Measurements from ENCODE around the gene WDR11.
"Not testable (repeated sequence)": the region's sequence is repeated elsewhere in the genome, so short reads cannot be mapped to it uniquely, and the experiment has no call there.

The WDR11 gene

DNA sequence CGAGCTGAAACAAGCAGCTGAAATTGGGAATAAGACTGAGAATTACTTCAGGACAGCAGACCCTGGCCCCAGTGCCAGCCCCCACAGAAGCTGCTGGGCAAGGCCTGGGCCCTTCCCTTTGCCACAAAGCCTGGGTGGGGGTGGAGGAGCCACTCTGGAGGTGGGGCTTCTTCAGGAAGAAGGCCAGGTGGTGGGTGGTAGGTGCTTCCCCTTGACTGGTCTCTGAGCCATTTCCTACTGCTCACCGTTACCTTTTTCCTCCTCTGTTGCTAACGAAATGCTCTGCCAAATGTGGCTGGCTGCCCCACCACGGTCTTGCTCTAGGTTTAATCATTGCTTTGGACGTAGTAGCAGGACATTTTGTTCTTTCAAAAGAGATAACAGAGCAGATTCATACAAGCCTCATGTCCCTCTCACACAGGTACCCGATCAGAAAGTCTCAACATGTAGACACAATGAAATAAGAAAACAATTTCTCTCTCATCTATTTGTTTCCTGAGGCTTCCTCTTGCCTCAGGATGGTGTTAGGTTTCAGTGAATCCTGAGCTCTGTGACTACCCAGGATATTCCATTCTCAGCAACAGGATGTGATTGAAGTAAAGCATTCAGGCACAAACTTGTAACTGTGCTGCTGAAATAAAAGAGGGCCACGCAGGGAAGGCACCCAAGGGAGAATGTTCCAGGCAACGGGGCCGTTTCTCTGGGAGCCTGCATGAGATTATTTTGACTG, 66.5 kb downstream of the WDR11 start:
- H3K4me3 ChIP-seq (ENCODE audit: low read length) = no peak overlapping the region
- no peak for TF ChIP-seq ZNF274 (IDR thresholded peaks at IDR 0.05; ENCODE audit: low read depth, low read length)

DNA sequence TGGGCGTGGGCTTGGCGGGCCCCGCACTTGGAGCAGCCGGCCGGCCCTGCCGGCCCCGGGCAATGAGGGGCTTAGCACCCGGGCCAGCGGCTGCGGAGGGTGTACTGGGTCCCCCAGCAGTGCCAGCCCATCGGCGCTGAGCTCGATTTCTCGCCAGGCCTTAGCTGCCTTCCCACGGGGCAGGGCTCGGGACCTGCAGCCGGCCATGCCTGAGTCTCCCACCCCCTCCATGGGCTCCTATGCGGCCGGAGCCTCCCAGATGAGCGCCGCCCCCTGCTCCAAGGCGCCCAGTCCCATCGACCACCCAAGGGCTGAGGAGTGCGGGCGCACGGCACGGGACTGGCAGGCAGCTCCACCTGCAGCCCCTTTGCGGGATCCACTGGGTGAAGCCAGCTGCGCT, 72.7 kb downstream of the WDR11 start:
- H3K4me3 ChIP-seq (ENCODE audit: low read length) = not testable (repeated sequence)

DNA sequence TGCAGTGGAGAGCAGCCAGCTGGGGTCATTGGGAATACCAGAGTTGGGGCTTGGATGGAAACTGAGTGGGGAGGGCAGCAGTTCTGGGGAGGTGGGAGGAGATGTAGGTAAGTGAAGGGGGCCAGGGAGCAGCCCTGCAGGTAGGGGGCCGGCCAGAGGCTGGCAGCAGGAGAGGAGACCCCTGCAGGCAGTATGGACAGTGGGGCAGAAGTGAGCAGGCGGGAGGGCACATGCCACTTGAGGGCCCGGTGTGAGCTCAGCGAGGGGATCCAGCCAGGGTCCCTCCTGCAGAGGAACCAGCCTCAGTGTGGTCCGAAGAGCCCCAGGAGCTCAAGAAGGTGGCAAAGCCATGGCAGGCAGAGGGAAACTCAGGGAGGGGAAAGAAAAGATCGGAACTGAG, 75.4 kb downstream of the WDR11 start:
- no peak for TF ChIP-seq ZNF274 (IDR thresholded peaks at IDR 0.05; ENCODE audit: low read depth, low read length)
- H3K4me3 ChIP-seq (ENCODE audit: low read length) = no peak overlapping the region

DNA sequence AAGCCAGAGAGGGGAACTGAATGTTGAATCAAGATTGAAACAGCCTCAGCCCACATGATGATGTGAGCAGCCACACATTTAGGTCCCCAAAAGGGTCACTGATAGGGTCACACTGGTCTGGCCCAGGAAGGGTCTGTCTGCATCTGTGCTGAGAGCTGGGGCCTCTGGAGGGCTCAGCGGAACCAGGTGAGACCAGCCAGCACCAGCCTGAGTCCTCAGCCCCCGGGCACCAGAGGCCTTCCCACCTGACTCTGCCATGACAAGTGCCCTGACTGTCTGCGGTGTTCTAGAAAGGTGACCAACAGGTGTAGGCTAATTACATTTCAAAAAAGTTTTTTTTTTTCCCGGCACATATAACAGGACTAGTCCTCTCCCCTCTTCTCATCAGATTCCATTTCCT, 76.2 kb downstream of the WDR11 start:
- no peak overlapping the region for H3K4me3 ChIP-seq (ENCODE audit: low read length)
- TF ChIP-seq ZNF274 (IDR thresholded peaks at IDR 0.05; ENCODE audit: low read depth, low read length) = no peak

DNA sequence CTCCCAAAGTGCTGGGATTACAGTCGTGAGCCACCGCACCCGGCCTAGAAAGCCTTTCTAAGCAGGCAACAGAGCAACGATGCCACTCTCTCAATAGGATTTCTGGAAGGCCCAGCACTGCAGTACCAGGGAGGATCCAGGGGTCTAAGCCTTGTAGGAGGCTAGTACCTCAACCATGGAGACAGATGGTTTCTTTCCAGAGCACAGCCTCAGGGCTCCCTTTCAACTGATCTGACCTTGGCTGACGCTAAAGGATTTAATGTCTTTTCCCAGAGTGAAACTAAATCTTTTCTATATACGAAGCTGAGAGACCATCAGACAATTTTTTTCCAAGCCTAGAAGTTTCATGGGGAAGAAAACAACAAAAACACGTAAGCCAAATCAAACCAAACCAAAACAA, 78.0 kb downstream of the WDR11 start:
- no peak for TF ChIP-seq ZNF274 (IDR thresholded peaks at IDR 0.05; ENCODE audit: low read depth, low read length)
- H3K4me3 ChIP-seq (ENCODE audit: low read length) = no peak overlapping the region

DNA sequence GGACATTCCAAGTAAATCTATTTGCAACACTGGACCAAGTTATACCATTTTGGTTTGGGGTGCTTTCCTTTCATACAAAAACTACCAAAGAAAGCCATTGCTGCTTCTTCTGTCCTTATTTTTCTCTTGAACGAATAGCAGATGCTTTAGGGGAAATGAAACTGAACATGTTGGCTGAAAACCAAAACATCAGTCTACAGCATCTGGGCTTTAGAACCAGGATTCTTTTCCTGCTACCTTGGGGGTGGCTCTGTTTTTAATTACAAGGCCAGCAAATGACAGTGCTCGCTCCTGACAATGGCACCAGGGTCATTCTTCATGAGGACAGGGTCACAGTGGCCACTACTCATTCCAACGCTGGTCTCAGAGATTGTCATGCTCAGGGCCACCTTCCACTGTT, 80.3 kb downstream of the WDR11 start:
- TF ChIP-seq ZNF274 (IDR thresholded peaks at IDR 0.05; ENCODE audit: low read depth, low read length) = no peak
- no peak overlapping the region for H3K4me3 ChIP-seq (ENCODE audit: low read length)

DNA sequence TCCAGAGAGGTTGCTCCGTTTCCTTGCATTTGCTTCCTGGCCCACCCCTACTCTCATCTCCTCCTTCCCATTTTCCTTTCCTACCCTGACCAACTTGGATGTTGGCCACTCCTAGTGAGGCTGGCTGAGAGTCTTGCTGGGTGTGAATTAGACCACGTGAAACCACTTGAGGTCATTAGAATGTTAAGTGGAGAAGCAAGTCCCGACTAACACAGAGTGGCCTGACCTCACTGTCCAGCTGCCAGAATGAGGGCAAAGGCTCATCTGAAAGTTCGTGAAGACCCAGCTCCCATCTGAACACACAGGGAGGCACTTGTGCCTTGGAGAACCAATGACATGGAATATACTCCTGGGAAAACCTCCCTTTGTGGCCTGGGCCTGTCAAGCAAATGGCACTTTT, 80.8 kb downstream of the WDR11 start:
- TF ChIP-seq ZNF274 (IDR thresholded peaks at IDR 0.05; ENCODE audit: low read depth, low read length) = no peak
- H3K4me3 ChIP-seq (ENCODE audit: low read length) = no peak overlapping the region

DNA sequence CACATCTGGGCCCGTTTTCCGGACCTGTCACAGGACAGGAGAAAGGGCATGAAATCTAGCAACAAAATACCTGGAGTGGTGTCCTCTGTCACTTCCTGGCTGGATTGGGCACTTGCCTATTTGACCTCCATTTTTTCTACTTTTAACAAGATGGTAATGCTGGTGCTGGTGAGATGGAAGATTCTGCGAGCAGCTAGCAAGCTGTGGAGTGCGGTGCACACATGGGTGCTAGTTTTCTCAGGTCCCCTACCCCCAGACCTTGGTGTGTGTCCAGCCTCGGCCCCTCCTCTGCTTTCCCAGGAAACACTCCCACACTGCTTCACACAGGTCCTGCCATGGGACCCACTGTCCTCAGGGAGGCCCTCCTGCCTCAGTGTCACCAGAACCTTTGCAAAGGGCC, 87.7 kb downstream of the WDR11 start:
- H3K4me3 ChIP-seq (ENCODE audit: low read length) = no peak overlapping the region
- no peak for TF ChIP-seq ZNF274 (IDR thresholded peaks at IDR 0.05; ENCODE audit: low read depth, low read length)

DNA sequence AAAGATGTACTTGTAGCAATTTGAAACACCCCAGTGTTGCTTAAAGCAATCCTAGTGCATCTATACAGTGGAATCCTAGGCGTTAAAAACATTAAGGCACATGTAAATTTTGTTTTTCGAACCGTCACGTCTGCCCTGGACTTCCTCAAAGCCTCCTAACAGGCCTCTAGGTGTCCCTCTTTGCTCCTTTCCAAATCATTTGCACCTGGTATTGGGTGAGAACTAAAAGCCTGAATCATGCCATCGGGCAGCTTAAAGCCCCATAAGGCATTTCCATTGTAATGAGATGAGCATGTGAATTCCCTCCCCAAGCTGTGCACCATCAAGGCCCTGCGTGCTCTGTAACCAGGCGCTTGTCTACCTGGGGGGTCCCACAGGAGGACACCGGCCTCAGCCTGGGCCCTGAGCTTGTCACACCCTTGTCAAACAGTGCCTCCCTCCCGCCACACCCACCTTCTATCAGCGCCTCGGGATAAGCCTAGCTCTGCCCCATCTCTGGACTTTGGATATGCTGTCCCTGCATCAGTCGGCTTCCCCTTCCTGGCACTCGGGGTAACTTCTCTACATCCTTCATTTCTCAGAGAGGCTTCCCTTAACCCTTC, 89.2 kb downstream of the WDR11 start:
- H3K4me3 ChIP-seq (ENCODE audit: low read length) = no peak overlapping the region
- no peak for TF ChIP-seq ZNF274 (IDR thresholded peaks at IDR 0.05; ENCODE audit: low read depth, low read length)

DNA sequence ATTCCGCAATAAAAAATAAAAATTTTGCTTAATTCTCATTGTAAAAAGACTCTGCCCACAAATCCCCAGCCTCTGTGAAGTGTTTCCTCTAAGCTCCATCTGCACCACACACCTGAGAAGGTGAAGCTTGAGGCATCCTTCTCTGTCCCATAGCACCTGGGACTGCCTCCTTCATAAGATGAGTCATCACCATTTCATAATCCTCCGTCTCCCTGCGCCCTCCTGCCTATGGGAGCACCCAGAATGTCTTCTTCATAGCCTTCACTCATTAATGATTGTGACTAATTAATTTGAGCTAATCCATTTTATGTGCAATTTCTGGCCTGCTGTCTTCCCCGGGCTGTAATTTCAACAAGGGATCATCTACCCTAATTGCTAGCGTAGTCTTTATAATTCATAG, 90.3 kb downstream of the WDR11 start:
- no peak overlapping the region for H3K4me3 ChIP-seq (ENCODE audit: low read length)
- TF ChIP-seq ZNF274 (IDR thresholded peaks at IDR 0.05; ENCODE audit: low read depth, low read length) = no peak

DNA sequence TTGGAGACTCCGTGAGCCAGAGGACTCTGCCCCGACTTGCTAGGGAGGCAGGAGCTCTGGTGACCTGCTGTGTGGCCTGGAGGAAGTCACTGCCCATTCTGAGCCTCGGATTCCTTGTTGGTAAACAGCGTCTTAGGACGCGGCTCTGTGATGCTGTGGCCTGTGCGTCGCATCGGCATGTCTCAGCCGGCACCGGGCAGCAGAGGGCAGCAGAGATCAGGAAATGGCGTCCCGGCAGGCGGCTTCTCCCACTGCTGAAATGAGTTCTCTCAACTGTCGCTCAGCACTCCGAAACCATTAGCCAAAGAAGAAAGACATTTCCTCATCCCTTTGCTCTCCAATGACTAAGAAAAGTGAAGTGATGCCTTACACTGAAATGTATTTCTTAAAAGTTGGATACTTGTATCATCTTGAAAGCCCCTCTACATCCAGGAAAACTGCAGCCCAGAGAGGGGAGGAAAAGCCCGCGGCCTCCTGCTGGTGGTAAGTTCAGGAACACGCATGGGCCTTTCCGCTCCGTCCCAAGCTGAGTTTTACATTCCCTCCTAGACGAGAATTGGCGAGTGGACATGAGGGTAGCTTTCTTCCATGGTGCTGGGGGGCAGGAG, 91.7 kb downstream of the WDR11 start:
- TF ChIP-seq ZNF274 (IDR thresholded peaks at IDR 0.05; ENCODE audit: low read depth, low read length) = no peak

DNA sequence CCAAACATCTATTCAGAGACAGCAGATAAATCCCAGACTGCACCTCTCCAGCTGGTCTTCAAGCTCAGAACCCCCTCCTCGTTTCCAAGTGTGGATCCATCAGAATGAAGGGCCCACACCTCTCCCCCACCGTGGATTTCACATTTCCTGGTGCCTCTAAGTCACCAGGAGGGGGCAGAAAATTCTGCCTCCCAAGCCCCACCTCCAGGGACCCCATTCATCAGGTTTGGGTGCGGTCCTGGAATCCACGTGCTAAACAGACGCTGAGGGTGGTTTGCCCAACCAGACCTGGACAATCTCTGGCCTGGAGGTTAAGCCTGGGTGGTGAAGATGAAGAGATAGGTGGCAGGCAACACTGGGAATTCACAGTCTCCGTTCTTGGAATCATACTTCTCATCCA, 92.4 kb downstream of the WDR11 start:
- TF ChIP-seq ZNF274 (IDR thresholded peaks at IDR 0.05; ENCODE audit: low read depth, low read length) = no peak
- no peak overlapping the region for H3K4me3 ChIP-seq (ENCODE audit: low read length)

More for the DNA sequence above, 91.7 kb downstream of the WDR11 start:
- no peak overlapping the region for H3K4me3 ChIP-seq (ENCODE audit: low read length)

DNA sequence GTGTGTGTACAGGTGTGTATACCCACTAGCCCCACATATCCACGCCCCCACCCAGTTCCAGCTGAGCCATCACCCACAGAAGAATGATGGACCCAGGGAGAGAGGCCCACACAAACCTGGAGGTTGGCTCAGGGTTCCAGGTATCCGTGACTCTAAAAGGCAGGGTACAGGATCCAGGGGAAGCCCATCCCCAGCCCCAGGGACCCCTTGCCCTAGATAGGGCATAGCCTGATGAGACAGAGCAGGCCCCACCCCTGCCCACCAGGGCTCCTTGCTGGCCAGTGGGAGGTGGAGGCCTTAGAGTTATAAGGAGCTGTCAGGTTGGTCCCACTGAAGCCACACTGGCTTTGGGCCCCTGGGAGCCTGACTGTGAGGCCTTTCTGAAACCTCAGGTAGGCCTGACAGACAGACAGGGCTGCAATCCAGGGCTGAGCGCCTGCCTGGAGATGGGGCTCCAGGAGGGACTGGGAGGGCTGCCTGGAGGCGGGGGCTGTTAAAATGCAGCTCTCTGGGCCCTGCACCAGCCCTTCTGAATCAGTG, 93.5 kb downstream of the WDR11 start:
- H3K4me3 ChIP-seq (ENCODE audit: low read length) = no peak overlapping the region
- no peak for TF ChIP-seq ZNF274 (IDR thresholded peaks at IDR 0.05; ENCODE audit: low read depth, low read length)

DNA sequence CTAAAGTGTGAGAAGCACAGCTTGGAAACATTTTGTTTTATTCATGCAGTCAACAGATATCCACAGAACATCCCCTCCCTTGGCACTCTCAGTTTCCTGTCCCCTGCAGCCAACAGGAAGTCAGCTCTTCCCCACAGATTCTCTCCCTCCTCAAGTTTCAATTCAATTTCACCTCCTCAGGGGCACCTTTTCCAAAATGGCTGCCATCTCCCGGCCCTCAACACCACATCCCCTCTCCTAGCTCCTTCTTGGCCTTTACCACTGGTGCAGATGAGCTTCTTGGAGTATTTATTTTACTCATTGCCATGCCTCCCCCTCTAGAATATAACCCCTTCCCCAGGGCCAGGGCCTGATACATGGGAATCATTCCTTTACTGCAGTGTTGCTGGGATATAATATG, 94.0 kb downstream of the WDR11 start:
- no peak for TF ChIP-seq ZNF274 (IDR thresholded peaks at IDR 0.05; ENCODE audit: low read depth, low read length)
- H3K4me3 ChIP-seq (ENCODE audit: low read length) = no peak overlapping the region

DNA sequence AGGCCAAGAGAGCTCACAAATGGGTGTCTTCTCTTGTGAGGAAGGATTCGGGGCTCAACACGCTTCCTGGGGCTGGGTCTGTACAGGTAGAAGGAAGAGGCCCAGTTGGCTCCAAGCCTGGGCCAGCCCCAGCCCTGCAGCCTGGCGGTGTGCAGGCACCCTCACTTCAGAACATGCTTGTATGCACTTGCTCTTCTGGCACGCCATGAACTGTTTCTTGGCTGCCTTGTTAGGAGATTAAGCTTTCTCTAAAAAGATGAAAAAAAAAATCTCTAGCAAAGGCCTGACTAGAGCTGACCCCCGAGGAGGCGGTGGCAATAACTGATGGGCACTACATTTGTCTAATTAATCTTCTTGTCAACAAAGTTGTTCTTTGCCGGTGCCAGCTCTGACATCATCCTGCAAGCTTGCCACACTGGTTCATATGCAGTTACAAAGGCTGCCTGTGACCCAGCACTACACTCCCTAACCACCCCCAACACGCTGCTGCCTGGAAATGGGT, 94.7 kb downstream of the WDR11 start:
- no peak for TF ChIP-seq ZNF274 (IDR thresholded peaks at IDR 0.05; ENCODE audit: low read depth, low read length)

More for the DNA sequence above, 94.7 kb downstream of the WDR11 start:
- no peak overlapping the region for H3K4me3 ChIP-seq (ENCODE audit: low read length)

All from GM08714 (cell line).